22Rv1 (cell line): ENCODE measurements around the gene HIVEP3.

ENCODE experiments used
- ZFX ChIP-seq: fragments of 450-650 bp; IDR thresholded peaks from 2 replicates; pipeline ENCODE4 v1.6.1; 2017; ENCODE audit warnings: antibody characterized with exemption, borderline replicate concordance
- TF ChIP-seq, protein P1 (sequence below): fragments of 450-650 bp; IDR thresholded peaks from 2 replicates; pipeline ENCODE4 v1.5.1; 2017; ENCODE audit warnings: mild to moderate bottlenecking

DNA sequence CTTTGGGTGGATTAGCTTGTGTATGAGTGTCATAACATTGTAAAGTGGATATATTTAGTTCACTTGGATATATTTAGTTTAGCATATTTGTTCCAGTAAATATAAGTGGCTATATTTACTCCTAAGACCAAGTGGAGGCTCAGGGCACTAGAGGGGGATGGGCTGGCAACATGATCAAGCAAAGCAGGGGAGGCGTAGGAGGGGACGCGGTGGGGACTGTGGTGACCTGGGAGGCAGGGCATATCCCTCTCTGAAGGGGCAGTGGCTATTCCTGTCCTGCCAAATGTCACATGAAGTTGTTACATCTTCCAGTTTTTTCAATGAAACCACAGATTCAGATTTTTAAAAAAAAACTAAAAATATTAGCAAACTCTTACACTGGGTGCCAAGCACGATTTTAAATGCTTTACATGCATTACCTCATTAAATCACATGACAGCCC is 382.3 kb downstream of the HIVEP3 start:
- TF ChIP-seq, protein P1, sequence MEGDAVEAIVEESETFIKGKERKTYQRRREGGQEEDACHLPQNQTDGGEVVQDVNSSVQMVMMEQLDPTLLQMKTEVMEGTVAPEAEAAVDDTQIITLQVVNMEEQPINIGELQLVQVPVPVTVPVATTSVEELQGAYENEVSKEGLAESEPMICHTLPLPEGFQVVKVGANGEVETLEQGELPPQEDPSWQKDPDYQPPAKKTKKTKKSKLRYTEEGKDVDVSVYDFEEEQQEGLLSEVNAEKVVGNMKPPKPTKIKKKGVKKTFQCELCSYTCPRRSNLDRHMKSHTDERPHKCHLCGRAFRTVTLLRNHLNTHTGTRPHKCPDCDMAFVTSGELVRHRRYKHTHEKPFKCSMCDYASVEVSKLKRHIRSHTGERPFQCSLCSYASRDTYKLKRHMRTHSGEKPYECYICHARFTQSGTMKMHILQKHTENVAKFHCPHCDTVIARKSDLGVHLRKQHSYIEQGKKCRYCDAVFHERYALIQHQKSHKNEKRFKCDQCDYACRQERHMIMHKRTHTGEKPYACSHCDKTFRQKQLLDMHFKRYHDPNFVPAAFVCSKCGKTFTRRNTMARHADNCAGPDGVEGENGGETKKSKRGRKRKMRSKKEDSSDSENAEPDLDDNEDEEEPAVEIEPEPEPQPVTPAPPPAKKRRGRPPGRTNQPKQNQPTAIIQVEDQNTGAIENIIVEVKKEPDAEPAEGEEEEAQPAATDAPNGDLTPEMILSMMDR, result no peak
- TF ChIP-seq ZFX, result no peak
